ENCODE results near the gene GPR15.

The GPR15 gene

DNA sequence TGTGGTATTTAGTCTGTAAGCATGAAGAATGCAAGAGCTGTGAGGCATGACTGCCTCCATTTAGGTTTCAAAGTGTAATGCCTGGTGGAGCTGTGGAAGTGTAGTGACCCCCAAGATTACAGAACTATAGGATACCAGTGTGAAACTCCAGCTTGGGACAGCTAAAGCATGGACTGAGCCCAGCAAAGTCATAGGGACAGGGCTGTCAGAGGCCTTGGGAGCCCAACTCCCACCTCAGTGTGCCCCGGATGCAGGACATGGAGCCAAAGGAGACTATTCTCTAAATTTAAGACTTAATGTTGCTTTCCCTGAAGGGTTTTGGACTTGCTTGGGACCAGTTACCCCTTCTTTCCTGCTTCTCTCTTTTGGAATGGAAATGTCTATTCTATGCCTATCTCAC is 10.8 kb downstream of the GPR15 start:
- Histone ChIP-seq H3K4me3 (ENCODE audit: low read length) (no peak overlapping the region), H3K4me2 (ENCODE audit: low read depth, low read length) (no peak overlapping the region), H3K9me2 (replicated peaks; ENCODE audit: insufficient read depth, low read length) (no peaks in the 10 kb centered on the region), H3K4me1 (ENCODE audit: low read length) (peaks cover 21% of the 10 kb centered on the region), H3F3A (ENCODE audit: insufficient read depth, low read length) (peaks cover 17% of the 10 kb centered on the region), H3K27me3 (replicated peaks; ENCODE audit: insufficient read depth, low read length) (no peaks in the 10 kb centered on the region), H3K27ac (ENCODE audit: low read length) (no peak overlapping the region), H3K79me2 (ENCODE audit: low read length) (no peaks in the 10 kb centered on the region), H4K20me1 (ENCODE audit: insufficient read depth, low read length) (no peaks in the 10 kb centered on the region), H2AFZ (ENCODE audit: low read length) (no peak overlapping the region), H3K9me3 (replicated peaks; ENCODE audit: insufficient read depth, low read length) (no peaks in the 10 kb centered on the region), H3K9ac (ENCODE audit: low read length) (no peak overlapping the region), H3K36me3 (replicated peaks; ENCODE audit: insufficient read depth, low read length) (no peaks in the 10 kb centered on the region)
- DNase-seq = no peak
- TF ChIP-seq, protein P1, sequence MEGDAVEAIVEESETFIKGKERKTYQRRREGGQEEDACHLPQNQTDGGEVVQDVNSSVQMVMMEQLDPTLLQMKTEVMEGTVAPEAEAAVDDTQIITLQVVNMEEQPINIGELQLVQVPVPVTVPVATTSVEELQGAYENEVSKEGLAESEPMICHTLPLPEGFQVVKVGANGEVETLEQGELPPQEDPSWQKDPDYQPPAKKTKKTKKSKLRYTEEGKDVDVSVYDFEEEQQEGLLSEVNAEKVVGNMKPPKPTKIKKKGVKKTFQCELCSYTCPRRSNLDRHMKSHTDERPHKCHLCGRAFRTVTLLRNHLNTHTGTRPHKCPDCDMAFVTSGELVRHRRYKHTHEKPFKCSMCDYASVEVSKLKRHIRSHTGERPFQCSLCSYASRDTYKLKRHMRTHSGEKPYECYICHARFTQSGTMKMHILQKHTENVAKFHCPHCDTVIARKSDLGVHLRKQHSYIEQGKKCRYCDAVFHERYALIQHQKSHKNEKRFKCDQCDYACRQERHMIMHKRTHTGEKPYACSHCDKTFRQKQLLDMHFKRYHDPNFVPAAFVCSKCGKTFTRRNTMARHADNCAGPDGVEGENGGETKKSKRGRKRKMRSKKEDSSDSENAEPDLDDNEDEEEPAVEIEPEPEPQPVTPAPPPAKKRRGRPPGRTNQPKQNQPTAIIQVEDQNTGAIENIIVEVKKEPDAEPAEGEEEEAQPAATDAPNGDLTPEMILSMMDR (IDR thresholded peaks at IDR 0.05; ENCODE audit: low read length) = no peak
- no peak for TF ChIP-seq EZH2phosphoT487 (IDR thresholded peaks at IDR 0.05; ENCODE audit: low read length)
- TF ChIP-seq EZH2 (optimal IDR thresholded peaks at IDR 0.05; ENCODE audit: low read depth, low read length) = no peak

GRCh38 chr3:98545940-98546339 is 14.2 kb downstream of the GPR15 start:
- H3K4me1 ChIP-seq (ENCODE audit: low read length) = peaks cover 14% of the 10 kb centered on the region
- peak overlapping the region; percentile 53 for H3K4me2 ChIP-seq (ENCODE audit: low read depth, low read length)
- no peaks in the 10 kb centered on the region for H3K9me3 ChIP-seq (replicated peaks; ENCODE audit: insufficient read depth, low read length)
- H4K20me1 ChIP-seq (ENCODE audit: insufficient read depth, low read length) = no peaks in the 10 kb centered on the region
- 0 out of 2 replicates have a peak overlapping the region, but pooled peaks have one; percentile 4 for H3K4me3 ChIP-seq (ENCODE audit: low read length)
- no peak overlapping the region for H3K9ac ChIP-seq (ENCODE audit: low read length)
- H3K36me3 ChIP-seq (replicated peaks; ENCODE audit: insufficient read depth, low read length) = no peaks in the 10 kb centered on the region
- H3K79me2 ChIP-seq (ENCODE audit: low read length) = no peaks in the 10 kb centered on the region
- peaks cover 8% of the 10 kb centered on the region for H3F3A ChIP-seq (ENCODE audit: insufficient read depth, low read length)
- DNase-seq = peak; percentile 81
- TF ChIP-seq EZH2phosphoT487 (IDR thresholded peaks at IDR 0.05; ENCODE audit: low read length) (no peak), EZH2 (optimal IDR thresholded peaks at IDR 0.05; ENCODE audit: low read depth, low read length) (no peak)
- TF ChIP-seq, protein P1 (IDR thresholded peaks at IDR 0.05; ENCODE audit: low read length) = no peak
- H2AFZ ChIP-seq (ENCODE audit: low read length) = no peak overlapping the region
- H3K27me3 ChIP-seq (replicated peaks; ENCODE audit: insufficient read depth, low read length) = no peaks in the 10 kb centered on the region
- no peaks in the 10 kb centered on the region for H3K9me2 ChIP-seq (replicated peaks; ENCODE audit: insufficient read depth, low read length)
- no peak overlapping the region for H3K27ac ChIP-seq (ENCODE audit: low read length)

GRCh38 chr3:98548544-98548943 is 16.8 kb downstream of the GPR15 start:
- Histone ChIP-seq H3K4me1 (ENCODE audit: low read length) (peaks cover 5% of the 10 kb centered on the region), H3K4me2 (ENCODE audit: low read depth, low read length) (no peak overlapping the region)

More at GRCh38 chr3:98548544-98548943, 16.8 kb downstream of the GPR15 start:
- TF ChIP-seq, protein P1 (IDR thresholded peaks at IDR 0.05; ENCODE audit: low read length) = no peak
- TF ChIP-seq EZH2phosphoT487 (IDR thresholded peaks at IDR 0.05; ENCODE audit: low read length) (no peak), EZH2 (optimal IDR thresholded peaks at IDR 0.05; ENCODE audit: low read depth, low read length) (no peak)
- no peak overlapping the region for H3K9ac ChIP-seq (ENCODE audit: low read length)
- H3K9me3 ChIP-seq (replicated peaks; ENCODE audit: insufficient read depth, low read length) = no peaks in the 10 kb centered on the region
- no peak overlapping the region for H3K4me3 ChIP-seq (ENCODE audit: low read length)
- H3F3A ChIP-seq (ENCODE audit: insufficient read depth, low read length) = peaks cover 7% of the 10 kb centered on the region
- no peaks in the 10 kb centered on the region for H3K79me2 ChIP-seq (ENCODE audit: low read length)
- no peak overlapping the region for H3K27ac ChIP-seq (ENCODE audit: low read length)
- DNase-seq = no peak
- no peak overlapping the region for H2AFZ ChIP-seq (ENCODE audit: low read length)
- no peaks in the 10 kb centered on the region for H4K20me1 ChIP-seq (ENCODE audit: insufficient read depth, low read length)
- H3K27me3 ChIP-seq (replicated peaks; ENCODE audit: insufficient read depth, low read length) = no peaks in the 10 kb centered on the region
- H3K9me2 ChIP-seq (replicated peaks; ENCODE audit: insufficient read depth, low read length) = no peaks in the 10 kb centered on the region
- no peaks in the 10 kb centered on the region for H3K36me3 ChIP-seq (replicated peaks; ENCODE audit: insufficient read depth, low read length)

Data from MM.1S (cell line).